ENCODE measurements around the gene SGMS2. TPM values are rescaled to one million over a fixed set of nuclear protein-coding genes. Genes with fewer than 3 reads are reported as not detected.

The SGMS2 gene
- total RNA-seq, 2 experiments from 2014 or later, result 0.37 TPM; not detected in 1

DNA sequence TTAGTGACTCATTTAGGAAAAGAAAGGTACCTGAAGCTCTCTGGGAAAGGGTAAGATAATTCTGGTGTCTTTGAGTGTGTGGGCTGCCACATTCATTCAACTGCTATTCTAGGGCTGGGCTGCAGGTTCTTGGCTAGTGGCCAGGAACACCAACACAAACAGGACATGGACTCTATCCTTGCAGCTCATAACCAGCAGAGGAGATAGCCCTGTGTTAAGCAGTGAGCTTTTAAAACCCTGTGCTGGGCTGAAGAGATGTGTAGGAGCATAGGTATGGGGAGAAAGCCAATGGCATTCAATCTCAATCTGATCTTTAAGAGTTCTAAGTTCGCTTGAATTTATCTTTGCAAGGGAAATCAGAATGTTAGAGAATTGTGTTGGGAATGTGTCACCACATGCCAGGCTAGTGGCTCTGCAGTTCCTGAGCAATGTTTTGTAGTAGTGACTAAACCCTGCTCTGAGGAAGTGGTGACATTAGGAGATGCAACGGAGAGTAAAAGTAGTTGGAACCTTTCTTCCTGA is 39.2 kb downstream of the SGMS2 start:
- Mint-ChIP-seq H3K27me3 (peaks cover 24% of the 10 kb centered on the region), H3K27ac (no peak overlapping the region), H3K4me3 (no peak overlapping the region), H3K4me1 (peaks cover 9% of the 10 kb centered on the region), H3K9me3 (ENCODE audit: low read depth) (no peaks in the 10 kb centered on the region), H3K36me3 (no peaks in the 10 kb centered on the region)
- DNase-seq (no peak), ATAC-seq (no peak)
- CTCF ChIA-PET, result no interaction called here

DNA sequence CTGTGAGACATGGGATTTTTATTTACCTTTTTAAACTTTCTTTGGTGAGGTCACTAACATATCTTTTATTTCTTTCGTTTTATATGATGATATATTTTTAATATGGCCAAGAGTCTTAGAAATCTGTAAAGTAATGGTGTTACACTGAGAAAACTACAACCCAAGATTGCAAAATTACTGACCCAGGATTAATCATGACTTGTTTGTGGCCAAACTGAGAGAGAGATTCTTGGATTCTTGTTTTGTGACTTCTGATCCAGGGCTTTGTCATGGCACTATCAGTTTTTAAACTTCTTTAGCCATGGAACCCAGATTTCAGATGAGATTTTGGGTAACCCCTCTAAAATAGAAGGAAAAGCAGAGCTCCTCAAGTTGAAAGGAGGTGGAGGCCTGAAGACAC is 42.0 kb downstream of the SGMS2 start:
- peaks cover 23% of the 10 kb centered on the region for H3K27me3 Mint-ChIP-seq
- peaks cover 9% of the 10 kb centered on the region for H3K4me1 Mint-ChIP-seq
- H3K36me3 Mint-ChIP-seq, result no peaks in the 10 kb centered on the region
- CTCF ChIA-PET, result interaction anchor here (1.2 kb wide), 1 partner anchor 705 kb away, joined by 3 read pairs; no protein-coding TSS in a partner anchor
- ATAC-seq (no peak), DNase-seq (no peak)
- H3K4me3 Mint-ChIP-seq, result no peak overlapping the region
- H3K27ac Mint-ChIP-seq, result no peak overlapping the region
- no peaks in the 10 kb centered on the region for H3K9me3 Mint-ChIP-seq (ENCODE audit: low read depth)

DNA sequence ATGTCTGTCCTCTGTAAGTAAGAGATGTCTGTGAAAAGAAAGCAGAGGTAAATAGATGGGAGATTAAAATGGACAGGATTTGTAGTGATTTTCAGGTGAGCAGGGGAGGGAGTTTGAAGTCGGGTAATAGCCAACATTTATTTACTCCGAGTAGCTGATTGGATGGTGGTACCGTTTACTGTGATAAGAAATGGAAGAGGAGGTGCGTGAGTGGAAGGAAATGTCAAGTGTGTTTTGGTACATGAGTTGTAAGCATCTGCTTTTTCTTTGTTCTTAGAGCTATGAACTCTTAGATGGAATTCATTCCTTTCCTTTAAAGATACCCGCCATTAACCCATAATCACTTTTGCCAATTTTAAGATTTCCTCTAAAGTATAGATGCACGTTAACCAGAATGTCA is 45.5 kb downstream of the SGMS2 start:
- DNase-seq (no peak), ATAC-seq (no peak)
- Mint-ChIP-seq H3K36me3 (no peaks in the 10 kb centered on the region), H3K27ac (no peak overlapping the region), H3K27me3 (peaks cover 19% of the 10 kb centered on the region), H3K4me1 (no peaks in the 10 kb centered on the region), H3K9me3 (ENCODE audit: low read depth) (no peaks in the 10 kb centered on the region), H3K4me3 (no peak overlapping the region)
- CTCF ChIA-PET, result no interaction called here

DNA sequence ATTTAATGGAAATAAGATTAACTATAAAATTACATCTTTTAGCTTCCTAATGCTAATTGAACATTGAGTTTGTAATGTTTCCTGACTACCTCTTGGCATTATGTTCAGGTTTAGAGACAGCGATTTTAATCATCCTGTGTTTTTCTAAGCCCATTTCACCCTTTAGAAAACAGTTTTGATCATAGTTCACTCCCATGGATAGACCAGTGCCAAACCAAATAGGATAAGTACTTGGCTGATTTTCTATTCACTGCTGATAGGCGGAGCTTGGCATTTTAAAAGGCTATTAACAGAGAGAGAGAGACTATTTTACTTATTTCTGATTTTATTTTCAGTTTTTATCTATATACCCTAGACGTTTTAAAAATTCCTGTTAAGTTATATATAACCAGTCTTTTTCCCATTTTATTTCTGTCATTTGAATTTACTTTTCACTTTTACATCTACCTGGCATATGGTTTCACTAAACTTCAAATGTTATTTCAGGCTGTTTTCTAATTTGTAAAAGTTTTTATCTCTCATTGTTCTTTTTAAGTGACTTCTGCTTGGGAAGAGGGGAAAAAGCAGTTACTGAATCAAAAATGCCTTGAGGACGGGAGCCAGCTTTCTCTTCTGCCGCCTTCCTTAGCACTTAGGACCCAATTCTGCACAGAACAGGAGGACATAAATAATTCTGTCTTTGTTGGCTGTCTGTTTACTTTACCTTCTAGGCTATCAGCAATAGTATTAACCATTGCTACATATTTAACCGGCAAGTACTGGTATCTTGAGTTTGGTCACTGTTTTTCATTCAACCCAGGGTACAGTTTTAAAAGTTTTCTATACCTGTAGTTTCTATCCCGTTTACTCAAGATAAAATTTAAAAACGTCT is 46.4 kb downstream of the SGMS2 start:
- H3K27me3 Mint-ChIP-seq, result peaks cover 23% of the 10 kb centered on the region
- no peak overlapping the region for H3K27ac Mint-ChIP-seq
- DNase-seq (no peak), ATAC-seq (no peak)
- H3K36me3 Mint-ChIP-seq, result no peaks in the 10 kb centered on the region
- no peak overlapping the region for H3K4me3 Mint-ChIP-seq
- H3K4me1 Mint-ChIP-seq, result no peaks in the 10 kb centered on the region
- H3K9me3 Mint-ChIP-seq (ENCODE audit: low read depth), result no peaks in the 10 kb centered on the region
- CTCF ChIA-PET, result no interaction called here

DNA sequence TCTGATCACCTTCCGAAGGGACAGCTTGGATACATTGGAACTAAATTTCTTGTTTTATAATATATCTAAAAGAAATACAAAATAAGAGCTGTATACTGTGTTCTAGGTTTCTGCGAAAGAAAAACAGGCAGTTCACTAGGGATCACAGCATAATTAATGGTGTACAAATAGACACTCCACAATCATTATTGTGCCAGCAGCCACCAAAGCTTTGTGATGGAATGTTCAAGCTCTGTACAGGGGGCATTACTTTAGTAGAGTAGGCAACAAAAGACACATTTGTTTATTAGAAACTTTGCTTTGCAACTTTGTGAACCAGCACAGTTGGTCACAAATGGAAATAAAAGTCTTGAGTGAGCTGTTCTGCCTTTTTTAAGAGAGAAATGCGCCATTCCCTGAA is 49.3 kb downstream of the SGMS2 start:
- Mint-ChIP-seq H3K36me3 (no peaks in the 10 kb centered on the region), H3K4me3 (no peak overlapping the region), H3K4me1 (no peaks in the 10 kb centered on the region), H3K27me3 (peaks cover 36% of the 10 kb centered on the region), H3K9me3 (ENCODE audit: low read depth) (no peaks in the 10 kb centered on the region), H3K27ac (no peak overlapping the region)
- DNase-seq, result no peak
- ATAC-seq, result no peak
- CTCF ChIA-PET, result no interaction called here

DNA sequence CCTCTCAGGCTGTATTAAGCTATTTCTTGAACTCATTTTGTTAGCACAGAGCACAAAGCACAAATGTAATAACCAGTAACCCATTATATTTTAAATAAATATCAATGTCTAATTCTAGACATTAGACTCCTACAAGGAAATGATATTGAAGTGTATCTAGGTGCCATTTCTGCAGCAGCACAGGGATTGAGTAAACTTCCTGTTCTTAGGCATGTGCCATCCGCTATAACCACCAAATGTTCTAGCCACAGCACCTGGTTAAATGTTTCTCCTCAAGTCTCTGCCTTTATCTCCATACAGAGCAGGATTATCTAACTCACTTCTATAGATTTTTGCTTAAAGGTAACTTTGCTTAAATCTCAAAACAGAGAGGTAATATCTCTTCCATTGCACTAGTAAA is 51.4 kb downstream of the SGMS2 start:
- CTCF ChIA-PET, result no interaction called here
- no peaks in the 10 kb centered on the region for H3K9me3 Mint-ChIP-seq (ENCODE audit: low read depth)
- H3K36me3 Mint-ChIP-seq, result no peaks in the 10 kb centered on the region
- no peak overlapping the region for H3K4me3 Mint-ChIP-seq
- H3K27me3 Mint-ChIP-seq, result peaks cover 35% of the 10 kb centered on the region
- H3K4me1 Mint-ChIP-seq, result no peaks in the 10 kb centered on the region
- no peak overlapping the region for H3K27ac Mint-ChIP-seq
- ATAC-seq (no peak), DNase-seq (no peak)

GRCh38 chr4:107877361-107877760 is 52.6 kb downstream of the SGMS2 start:
- H3K36me3 Mint-ChIP-seq, result no peaks in the 10 kb centered on the region
- no peak for ATAC-seq
- H3K4me1 Mint-ChIP-seq, result no peaks in the 10 kb centered on the region
- H3K27me3 Mint-ChIP-seq, result peaks cover 35% of the 10 kb centered on the region
- DNase-seq, result no peak
- CTCF ChIA-PET, result no interaction called here
- H3K27ac Mint-ChIP-seq, result no peak overlapping the region
- no peak overlapping the region for H3K4me3 Mint-ChIP-seq
- no peaks in the 10 kb centered on the region for H3K9me3 Mint-ChIP-seq (ENCODE audit: low read depth)

DNA sequence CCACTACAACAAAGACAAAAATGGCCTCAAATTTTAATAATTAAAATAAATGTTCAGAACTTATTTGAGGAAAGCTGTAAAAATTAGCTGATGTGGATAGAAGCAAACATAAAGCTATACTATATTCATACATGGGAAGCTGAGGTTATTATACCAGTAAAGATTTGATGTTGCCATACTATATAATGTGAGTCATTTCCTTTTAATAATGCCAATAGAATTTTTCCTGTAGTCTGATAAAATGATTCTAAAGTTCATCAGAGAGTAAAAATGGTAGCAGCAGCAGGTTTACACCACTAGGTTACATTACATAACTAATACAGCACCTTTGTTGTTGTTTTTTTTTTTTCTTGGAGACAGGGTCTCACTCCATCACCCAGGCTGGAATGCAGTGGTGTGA is 61.1 kb downstream of the SGMS2 start:
- CTCF ChIA-PET, result interaction anchor here (0.6 kb wide), 1 partner anchor 30 kb away, joined by 3 read pairs; no protein-coding TSS in a partner anchor
- H3K27ac Mint-ChIP-seq, result no peak overlapping the region
- peaks cover 2% of the 10 kb centered on the region for H3K36me3 Mint-ChIP-seq
- H3K9me3 Mint-ChIP-seq (ENCODE audit: low read depth), result peaks cover 4% of the 10 kb centered on the region
- peaks cover 17% of the 10 kb centered on the region for H3K27me3 Mint-ChIP-seq
- DNase-seq, result no peak
- no peaks in the 10 kb centered on the region for H3K4me1 Mint-ChIP-seq
- H3K4me3 Mint-ChIP-seq, result no peak overlapping the region
- ATAC-seq, result no peak

DNA sequence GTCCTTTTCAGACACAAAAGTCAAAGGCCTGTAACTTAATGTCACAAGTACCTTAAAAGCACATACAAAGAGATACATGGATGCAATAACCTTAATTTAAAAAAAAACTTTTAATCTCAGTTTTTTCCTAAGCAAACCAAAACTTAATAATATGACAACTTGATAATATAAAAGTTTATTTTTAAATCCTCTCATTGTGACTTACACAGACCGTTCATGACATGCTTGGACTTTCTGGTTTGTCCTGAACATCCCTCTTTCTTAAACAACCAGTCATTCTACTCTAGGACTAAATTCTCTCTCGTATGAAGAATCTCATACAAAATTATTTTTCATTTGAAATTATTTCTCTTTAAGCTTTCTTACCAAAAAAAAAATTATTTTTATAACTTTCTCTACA is 63.5 kb downstream of the SGMS2 start:
- H3K27ac Mint-ChIP-seq, result no peak overlapping the region
- H3K4me3 Mint-ChIP-seq, result no peak overlapping the region
- DNase-seq (no peak), ATAC-seq (no peak)
- peaks cover 4% of the 10 kb centered on the region for H3K9me3 Mint-ChIP-seq (ENCODE audit: low read depth)
- H3K4me1 Mint-ChIP-seq, result no peaks in the 10 kb centered on the region
- CTCF ChIA-PET, result no interaction called here
- H3K36me3 Mint-ChIP-seq, result peaks cover 2% of the 10 kb centered on the region
- H3K27me3 Mint-ChIP-seq, result peaks cover 7% of the 10 kb centered on the region

GRCh38 chr4:107890779-107891178 is 66.0 kb downstream of the SGMS2 start:
- H3K27me3 Mint-ChIP-seq, result peaks cover 12% of the 10 kb centered on the region
- no peak overlapping the region for H3K4me3 Mint-ChIP-seq
- CTCF ChIA-PET, result no interaction called here
- H3K9me3 Mint-ChIP-seq (ENCODE audit: low read depth), result peaks cover 4% of the 10 kb centered on the region
- ATAC-seq (no peak), DNase-seq (no peak)
- peaks cover 2% of the 10 kb centered on the region for H3K36me3 Mint-ChIP-seq
- H3K4me1 Mint-ChIP-seq, result no peaks in the 10 kb centered on the region
- no peak overlapping the region for H3K27ac Mint-ChIP-seq

GRCh38 chr4:107891299-107891698 is 66.6 kb downstream of the SGMS2 start:
- peaks cover 2% of the 10 kb centered on the region for H3K36me3 Mint-ChIP-seq
- H3K27me3 Mint-ChIP-seq, result peaks cover 12% of the 10 kb centered on the region
- CTCF ChIA-PET, result interaction anchor here (0.7 kb wide), 1 partner anchor 1302 kb away, joined by 3 read pairs; no protein-coding TSS in a partner anchor

GRCh38 chr4:107893171-107894137 is 68.7 kb downstream of the SGMS2 start:
- H3K4me3 Mint-ChIP-seq, result no peak overlapping the region
- ATAC-seq (no peak), DNase-seq (no peak)
- no peaks in the 10 kb centered on the region for H3K9me3 Mint-ChIP-seq (ENCODE audit: low read depth)
- peaks cover 24% of the 10 kb centered on the region for H3K27me3 Mint-ChIP-seq
- peaks cover 5% of the 10 kb centered on the region for H3K4me1 Mint-ChIP-seq
- no peaks in the 10 kb centered on the region for H3K36me3 Mint-ChIP-seq
- H3K27ac Mint-ChIP-seq, result no peak overlapping the region
- CTCF ChIA-PET, result no interaction called here

More at GRCh38 chr4:107891299-107891698, 66.6 kb downstream of the SGMS2 start:
- Mint-ChIP-seq H3K9me3 (ENCODE audit: low read depth) (peaks cover 4% of the 10 kb centered on the region), H3K4me1 (peaks cover 3% of the 10 kb centered on the region), H3K4me3 (no peak overlapping the region), H3K27ac (no peak overlapping the region)
- DNase-seq (no peak), ATAC-seq (no peak)

- no peaks in the 10 kb centered on the region for H3K36me3 Mint-ChIP-seq
- H3K27me3 Mint-ChIP-seq, result peaks cover 24% of the 10 kb centered on the region
- DNase-seq (no peak), ATAC-seq (no peak)
- no peak overlapping the region for H3K4me3 Mint-ChIP-seq
- peaks cover 5% of the 10 kb centered on the region for H3K4me1 Mint-ChIP-seq
- no peak overlapping the region for H3K27ac Mint-ChIP-seq
- H3K9me3 Mint-ChIP-seq (ENCODE audit: low read depth), result no peaks in the 10 kb centered on the region
- CTCF ChIA-PET, result no interaction called here
Measured at GRCh38 chr4:107894138-107894603, 69.4 kb downstream of the SGMS2 start.

Data from activated CD8-positive, alpha-beta memory T cell treated with anti-CD3 and anti-CD28 coated beads, Interleukin-2, amount 10 ng/mL, durations not matched to agents 7 days and 5 days (primary cell).